Natural killer cell (primary cell): ENCODE results near the gene MAP3K4. TPM values are rescaled to one million over a fixed set of nuclear protein-coding genes. Genes with fewer than 3 reads are reported as not detected.
"Not testable (repeated sequence)": the region's sequence is repeated elsewhere in the genome, so short reads cannot be mapped to it uniquely, and the experiment has no call there.

Source experiments
- ATAC-seq, 3 donors: fragments of 150-1000 bp in 2 of 3; fragments of 200-7000 bp in 1 of 3; cut with Tn5 transposase; 1 replicate in 1 of 3; 2 replicates in 2 of 3; pipeline ENCODE4 v1.10.0; 2021; ENCODE audit warnings: mild to moderate bottlenecking in 2 of 3, moderate library complexity in 2 of 3
- DNase-seq, 2 donors: peaks; one replicate each; pipeline versions ENCODE4 v3.0.0 to v3.0.0-alpha.2; 2013 to 2021; ENCODE audit warnings: mixed read lengths in 1 of 2
- H3K27ac ChIP-seq: one replicate; pipeline ENCODE4 v1.5.1; 2013; ENCODE audit warnings: mild to moderate bottlenecking, low read length
- H3K27me3 ChIP-seq: one replicate; pipeline ENCODE4 v1.6.1; 2013; ENCODE audit warnings: low read length; ENCODE audit not compliant: control insufficient read depth, insufficient read depth
- H3K36me3 ChIP-seq: one replicate; pipeline ENCODE4 v1.6.1; 2013; ENCODE audit warnings: low read length; ENCODE audit not compliant: control insufficient read depth, insufficient read depth
- H3K4me1 ChIP-seq: one replicate; pipeline ENCODE4 v1.6.1; 2013; ENCODE audit warnings: low read length; ENCODE audit not compliant: control insufficient read depth, insufficient read depth
- H3K4me3 ChIP-seq: one replicate; pipeline ENCODE4 v1.5.1; 2013; ENCODE audit warnings: low read length
- H3K9me3 ChIP-seq: one replicate; pipeline ENCODE4 v1.6.1; 2013; ENCODE audit warnings: low read length; ENCODE audit not compliant: control insufficient read depth, insufficient read depth
- H3K27ac Mint-ChIP-seq, 2 donors: one replicate each; pipeline ENCODE4 v1.8.0; 2022; ENCODE audit warnings: mild to moderate bottlenecking in 2 of 2, mixed read lengths in 2 of 2, moderate library complexity in 1 of 2
- H3K27me3 Mint-ChIP-seq, 2 donors: one replicate each; pipeline ENCODE4 v1.8.0; 2022; ENCODE audit warnings: low read depth in 2 of 2, mixed read lengths in 2 of 2
- H3K36me3 Mint-ChIP-seq: one replicate; pipeline ENCODE4 v1.8.0; 2022; ENCODE audit warnings: mixed read lengths
- H3K4me1 Mint-ChIP-seq, 2 donors: one replicate each; pipeline ENCODE4 v1.8.0; 2022; ENCODE audit warnings: mixed read lengths in 2 of 2
- H3K4me3 Mint-ChIP-seq: one replicate; pipeline ENCODE4 v1.8.0; 2022; ENCODE audit warnings: mild to moderate bottlenecking, moderate library complexity, mixed read lengths
- H3K9me3 Mint-ChIP-seq, 2 donors: one replicate each; pipeline ENCODE4 v1.8.0; 2022; ENCODE audit warnings: mixed read lengths in 2 of 2
- CTCF ChIP-seq: fragments of 200-600 bp; IDR thresholded peaks from one replicate; pipeline ENCODE4 v1.8.0; 2022; ENCODE audit warnings: antibody characterized with exemption
- WGBS: methylation state at CpG from one replicate; pipeline ENCODE4 v1.1.7; 2013; ENCODE audit warnings: missing lambda C conversion rate; ENCODE audit not compliant: insufficient coverage; 5-methylcytosine and 5-hydroxymethylcytosine counted together
- intact Hi-C: fragments of 100-400 bp; cut with micrococcal nuclease; formaldehyde crosslinking; loops from one replicate; pipeline ENCODE4 v1.14.2; 2022
- total RNA-seq, 4 donors: library from RNA; stranded (reverse); fragments of 120-200 nt in 1 of 4; gene quantifications; one replicate each; pipeline versions ENCODE4 v1.2.3 to v1.2.4, GENCODE V29; 2013 to 2022

Gene MAP3K4
- total RNA-seq, 3 donors from 2014 or later (not counting 1 experiment from before 2014, with no cell fraction given) = 46.5 to 79.9 (median 67.0) TPM

- Mint-ChIP-seq H3K4me3 (no peak overlapping the region), H3K36me3 (no peaks in the 10 kb centered on the region), H3K27ac (no peak overlapping the region), H3K4me1 (no peaks in the 10 kb centered on the region), H3K27me3 (peaks cover 9 to 28% of the 10 kb centered on the region in 2 donors), H3K9me3 (no peaks in the 10 kb centered on the region)
- intact Hi-C loops = no loop called here
- H3K9me3 ChIP-seq = no peaks in the 10 kb centered on the region
- H3K36me3 ChIP-seq = no peaks in the 10 kb centered on the region
- H3K4me3 ChIP-seq = no peak overlapping the region
- no peak for TF ChIP-seq CTCF
- no peaks in the 10 kb centered on the region for H3K27me3 ChIP-seq
- ATAC-seq (no peak), DNase-seq (no peak)
- WGBS = no CpG with 5 or more reads among the region's 1 CpG
- no peak overlapping the region for H3K27ac ChIP-seq
- H3K4me1 ChIP-seq = no peaks in the 10 kb centered on the region
Measured at GRCh38 chr6:160967833-160968232, 23.7 kb upstream of the MAP3K4 start.

GRCh38 chr6:160971171-160971570, 20.4 kb upstream of the MAP3K4 start:
- no peak overlapping the region for H3K27ac ChIP-seq
- ATAC-seq = no peak
- no peaks in the 10 kb centered on the region for H3K4me1 ChIP-seq
- H3K4me3 Mint-ChIP-seq = no peak overlapping the region
- H3K9me3 Mint-ChIP-seq = no peaks in the 10 kb centered on the region
- no peak overlapping the region for H3K4me3 ChIP-seq
- no peak overlapping the region for H3K27ac Mint-ChIP-seq
- H3K4me1 Mint-ChIP-seq = no peaks in the 10 kb centered on the region
- WGBS = 88% methylated on average over 1 of the region's 1 CpG
- no peaks in the 10 kb centered on the region for H3K36me3 Mint-ChIP-seq
- peaks cover 5 to 38% of the 10 kb centered on the region in 2 donors for H3K27me3 Mint-ChIP-seq
- no peaks in the 10 kb centered on the region for H3K36me3 ChIP-seq
- H3K27me3 ChIP-seq = no peaks in the 10 kb centered on the region
- DNase-seq = no peak
- intact Hi-C loops = no loop called here
- no peak for TF ChIP-seq CTCF
- H3K9me3 ChIP-seq = no peaks in the 10 kb centered on the region

- WGBS = 55% methylated on average over 2 of the region's 3 CpGs
- H3K9me3 Mint-ChIP-seq = no peaks in the 10 kb centered on the region
- H3K4me3 Mint-ChIP-seq = no peak overlapping the region
- Histone ChIP-seq H3K4me1 (no peaks in the 10 kb centered on the region), H3K4me3 (no peak overlapping the region), H3K27me3 (no peaks in the 10 kb centered on the region), H3K36me3 (no peaks in the 10 kb centered on the region), H3K27ac (no peak overlapping the region), H3K9me3 (no peaks in the 10 kb centered on the region)
- intact Hi-C loops = no loop called here
- DNase-seq (no peak), ATAC-seq (no peak)
- no peaks in the 10 kb centered on the region for H3K36me3 Mint-ChIP-seq
- H3K4me1 Mint-ChIP-seq = no peaks in the 10 kb centered on the region
- H3K27ac Mint-ChIP-seq = no peak overlapping the region
- TF ChIP-seq CTCF = no peak
- H3K27me3 Mint-ChIP-seq = peaks cover 5 to 33% of the 10 kb centered on the region in 2 donors
Measured at GRCh38 chr6:160972111-160972510, 19.5 kb upstream of the MAP3K4 start.

GRCh38 chr6:160972594-160972993, 19.0 kb upstream of the MAP3K4 start:
- H3K27ac Mint-ChIP-seq, H3K4me1 Mint-ChIP-seq, H3K36me3 ChIP-seq, H3K9me3 ChIP-seq, H3K4me3 ChIP-seq, H3K36me3 Mint-ChIP-seq, H3K4me1 ChIP-seq, H3K4me3 Mint-ChIP-seq, intact Hi-C loops, H3K27me3 ChIP-seq, H3K9me3 Mint-ChIP-seq, H3K27ac ChIP-seq, DNase-seq, ATAC-seq: not testable (repeated sequence)
- 80% methylated on average over 15 of the region's 16 CpGs for WGBS
- peaks cover 5 to 28% of the 10 kb centered on the region in 2 donors for H3K27me3 Mint-ChIP-seq
